Measurements from ENCODE around the gene ULBP3. TPM values are rescaled to one million over a fixed set of nuclear protein-coding genes. Genes with fewer than 3 reads are reported as not detected.
"Not testable (repeated sequence)": the region's sequence is repeated elsewhere in the genome, so short reads cannot be mapped to it uniquely, and the experiment has no call there.

ULBP3 gene
- total RNA-seq, 2 donors from 2014 or later = 1.1 TPM; not detected in 1

- H3K27ac Mint-ChIP-seq = no peak overlapping the region
- H3K9me3 Mint-ChIP-seq = no peaks in the 10 kb centered on the region
- ATAC-seq (replicated peaks) = peak; percentile 13
- H3K4me1 Mint-ChIP-seq = peaks cover 11% of the 10 kb centered on the region
- H3K27me3 Mint-ChIP-seq = peaks cover 12% of the 10 kb centered on the region
- no peaks in the 10 kb centered on the region for H3K36me3 Mint-ChIP-seq (ENCODE audit: low read depth)
- peak overlapping the region; percentile 78 for H3K4me3 Mint-ChIP-seq
Measured at GRCh38 chr6:150068151-150068550, 770 bp downstream of the ULBP3 start.

- no peak for ATAC-seq (replicated peaks)
- no peaks in the 10 kb centered on the region for H3K9me3 Mint-ChIP-seq
- no peak overlapping the region for H3K27ac Mint-ChIP-seq
- H3K4me3 Mint-ChIP-seq = no peak overlapping the region
- H3K36me3 Mint-ChIP-seq (ENCODE audit: low read depth) = no peaks in the 10 kb centered on the region
- peaks cover 6% of the 10 kb centered on the region for H3K27me3 Mint-ChIP-seq
- peaks cover 6% of the 10 kb centered on the region for H3K4me1 Mint-ChIP-seq
Measured at GRCh38 chr6:150065083-150065482, 3.8 kb downstream of the ULBP3 start.

- H3K27me3 Mint-ChIP-seq = peaks cover 9% of the 10 kb centered on the region
- ATAC-seq (replicated peaks) = no peak
- no peaks in the 10 kb centered on the region for H3K9me3 Mint-ChIP-seq
- H3K27ac Mint-ChIP-seq = no peak overlapping the region
- peaks cover 9% of the 10 kb centered on the region for H3K4me1 Mint-ChIP-seq
- no peaks in the 10 kb centered on the region for H3K36me3 Mint-ChIP-seq (ENCODE audit: low read depth)
- no peak overlapping the region for H3K4me3 Mint-ChIP-seq
Measured at GRCh38 chr6:150063640-150064039, 5.3 kb downstream of the ULBP3 start.

- not testable (repeated sequence) for H3K4me3 Mint-ChIP-seq; H3K9me3 Mint-ChIP-seq; H3K36me3 Mint-ChIP-seq (ENCODE audit: low read depth); H3K4me1 Mint-ChIP-seq
- Mint-ChIP-seq H3K27me3 (peaks cover 23% of the 10 kb centered on the region), H3K27ac (peak overlapping the region; percentile 8)
- peak; percentile 65 for ATAC-seq (replicated peaks)
Measured at GRCh38 chr6:150059973-150060372, 8.9 kb downstream of the ULBP3 start.

- no peak overlapping the region for H3K4me3 Mint-ChIP-seq
- peaks cover 9% of the 10 kb centered on the region for H3K4me1 Mint-ChIP-seq
- no peak for ATAC-seq (replicated peaks)
- H3K36me3 Mint-ChIP-seq (ENCODE audit: low read depth) = no peaks in the 10 kb centered on the region
- H3K27ac Mint-ChIP-seq = no peak overlapping the region
- peaks cover 33% of the 10 kb centered on the region for H3K27me3 Mint-ChIP-seq
- H3K9me3 Mint-ChIP-seq = no peaks in the 10 kb centered on the region
Measured at GRCh38 chr6:150058986-150059385, 9.9 kb downstream of the ULBP3 start.

GRCh38 chr6:150058231-150058792, 10.6 kb downstream of the ULBP3 start:
- H3K4me1 Mint-ChIP-seq = peaks cover 9% of the 10 kb centered on the region
- H3K4me3 Mint-ChIP-seq = no peak overlapping the region
- H3K27me3 Mint-ChIP-seq = peaks cover 38% of the 10 kb centered on the region
- ATAC-seq (replicated peaks) = no peak
- no peak overlapping the region for H3K27ac Mint-ChIP-seq
- no peaks in the 10 kb centered on the region for H3K36me3 Mint-ChIP-seq (ENCODE audit: low read depth)
- H3K9me3 Mint-ChIP-seq = no peaks in the 10 kb centered on the region

- Mint-ChIP-seq H3K27ac (no peak overlapping the region), H3K27me3 (peaks cover 45% of the 10 kb centered on the region), H3K4me1 (peaks cover 9% of the 10 kb centered on the region), H3K4me3 (no peak overlapping the region), H3K36me3 (ENCODE audit: low read depth) (no peaks in the 10 kb centered on the region), H3K9me3 (no peaks in the 10 kb centered on the region)
- ATAC-seq (replicated peaks) = no peak
Measured at GRCh38 chr6:150057501-150057951, 11.4 kb downstream of the ULBP3 start.

GRCh38 chr6:150056916-150057315, 12.0 kb downstream of the ULBP3 start:
- H3K27me3 Mint-ChIP-seq = peaks cover 51% of the 10 kb centered on the region
- no peaks in the 10 kb centered on the region for H3K36me3 Mint-ChIP-seq (ENCODE audit: low read depth)
- peaks cover 9% of the 10 kb centered on the region for H3K4me1 Mint-ChIP-seq
- no peak for ATAC-seq (replicated peaks)
- H3K9me3 Mint-ChIP-seq = no peaks in the 10 kb centered on the region
- no peak overlapping the region for H3K4me3 Mint-ChIP-seq
- no peak overlapping the region for H3K27ac Mint-ChIP-seq

GRCh38 chr6:150056156-150056555, 12.8 kb downstream of the ULBP3 start:
- Mint-ChIP-seq H3K9me3 (no peaks in the 10 kb centered on the region), H3K27me3 (peaks cover 51% of the 10 kb centered on the region), H3K36me3 (ENCODE audit: low read depth) (no peaks in the 10 kb centered on the region), H3K4me1 (peaks cover 9% of the 10 kb centered on the region), H3K4me3 (no peak overlapping the region), H3K27ac (no peak overlapping the region)
- no peak for ATAC-seq (replicated peaks)

GRCh38 chr6:150055131-150055530, 13.8 kb downstream of the ULBP3 start:
- Mint-ChIP-seq H3K27me3 (peaks cover 59% of the 10 kb centered on the region), H3K4me3 (no peak overlapping the region), H3K9me3 (no peaks in the 10 kb centered on the region), H3K36me3 (ENCODE audit: low read depth) (no peaks in the 10 kb centered on the region), H3K27ac (no peak overlapping the region), H3K4me1 (peaks cover 3% of the 10 kb centered on the region)
- ATAC-seq (replicated peaks) = no peak

GRCh38 chr6:150053450-150053849, 15.5 kb downstream of the ULBP3 start:
- Mint-ChIP-seq H3K27ac (no peak overlapping the region), H3K4me1 (no peaks in the 10 kb centered on the region), H3K27me3 (peaks cover 57% of the 10 kb centered on the region), H3K9me3 (no peaks in the 10 kb centered on the region), H3K36me3 (ENCODE audit: low read depth) (no peaks in the 10 kb centered on the region), H3K4me3 (no peak overlapping the region)
- ATAC-seq (replicated peaks) = no peak

- Mint-ChIP-seq H3K27me3 (peaks cover 62% of the 10 kb centered on the region), H3K27ac (no peak overlapping the region), H3K4me3 (no peak overlapping the region), H3K36me3 (ENCODE audit: low read depth) (no peaks in the 10 kb centered on the region), H3K4me1 (no peaks in the 10 kb centered on the region), H3K9me3 (no peaks in the 10 kb centered on the region)
- ATAC-seq (replicated peaks) = no peak
Measured at GRCh38 chr6:150050846-150051245, 18.1 kb downstream of the ULBP3 start.

- no peaks in the 10 kb centered on the region for H3K9me3 Mint-ChIP-seq
- H3K4me3 Mint-ChIP-seq = no peak overlapping the region
- ATAC-seq (replicated peaks) = no peak
- H3K36me3 Mint-ChIP-seq (ENCODE audit: low read depth) = no peaks in the 10 kb centered on the region
- H3K4me1 Mint-ChIP-seq = no peaks in the 10 kb centered on the region
- H3K27me3 Mint-ChIP-seq = peaks cover 51% of the 10 kb centered on the region
- no peak overlapping the region for H3K27ac Mint-ChIP-seq
Measured at GRCh38 chr6:150048099-150048498, 20.8 kb downstream of the ULBP3 start.

GRCh38 chr6:150046943-150047342, 22.0 kb downstream of the ULBP3 start:
- no peaks in the 10 kb centered on the region for H3K4me1 Mint-ChIP-seq
- H3K27ac Mint-ChIP-seq = no peak overlapping the region
- H3K27me3 Mint-ChIP-seq = peaks cover 43% of the 10 kb centered on the region
- H3K4me3 Mint-ChIP-seq = no peak overlapping the region
- no peak for ATAC-seq (replicated peaks)
- H3K9me3 Mint-ChIP-seq = no peaks in the 10 kb centered on the region
- no peaks in the 10 kb centered on the region for H3K36me3 Mint-ChIP-seq (ENCODE audit: low read depth)

GRCh38 chr6:150044621-150045145, 24.2 kb downstream of the ULBP3 start:
- Mint-ChIP-seq H3K9me3 (no peaks in the 10 kb centered on the region), H3K36me3 (ENCODE audit: low read depth) (no peaks in the 10 kb centered on the region)

More at GRCh38 chr6:150044621-150045145, 24.2 kb downstream of the ULBP3 start:
- no peak overlapping the region for H3K27ac Mint-ChIP-seq
- peaks cover 52% of the 10 kb centered on the region for H3K27me3 Mint-ChIP-seq
- H3K4me1 Mint-ChIP-seq = no peaks in the 10 kb centered on the region
- no peak for ATAC-seq (replicated peaks)
- no peak overlapping the region for H3K4me3 Mint-ChIP-seq

All from activated T-helper 17 cell treated with anti-CD3 and anti-CD28 coated beads, Interleukin-2, amount 50 U/mL, for 72 hours (primary cell).